Astrocyte (in vitro differentiated cells and primary cell): ENCODE measurements around the gene SLC5A4.

Experiments
- EZH2 ChIP-seq: IDR thresholded peaks from 2 replicates; pipeline ENCODE4 v1.6.1; 2012; ENCODE audit warnings: mild to moderate bottlenecking, low read length, inconsistent platforms; ENCODE audit not compliant: insufficient read depth
- TF ChIP-seq, protein P1 (sequence below): IDR thresholded peaks from 2 replicates; pipeline ENCODE4 v1.5.1; 2011; ENCODE audit warnings: low read depth, mild to moderate bottlenecking, inconsistent platforms, low read length, moderate library complexity; ENCODE audit not compliant: insufficient read depth

DNA sequence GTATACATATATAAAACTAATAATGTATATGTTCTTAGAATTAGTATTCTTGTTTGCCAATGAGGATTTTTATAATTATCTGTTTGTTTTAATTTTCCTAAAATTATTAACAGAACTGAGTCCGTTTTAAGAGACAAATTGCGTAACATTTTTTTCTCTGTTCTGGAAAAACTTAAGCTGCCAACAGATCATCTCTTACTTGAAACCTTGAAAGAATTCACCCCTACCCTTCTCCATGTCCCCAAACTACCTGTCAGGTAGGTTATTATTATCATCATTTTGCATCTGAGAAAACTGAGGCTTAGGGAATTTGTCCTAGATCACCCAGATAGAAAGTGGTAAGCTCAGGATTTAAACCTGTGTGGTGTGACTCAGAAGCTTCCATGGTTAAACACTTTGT is 14.7 kb downstream of the SLC5A4 start:
- TF ChIP-seq, protein P1, sequence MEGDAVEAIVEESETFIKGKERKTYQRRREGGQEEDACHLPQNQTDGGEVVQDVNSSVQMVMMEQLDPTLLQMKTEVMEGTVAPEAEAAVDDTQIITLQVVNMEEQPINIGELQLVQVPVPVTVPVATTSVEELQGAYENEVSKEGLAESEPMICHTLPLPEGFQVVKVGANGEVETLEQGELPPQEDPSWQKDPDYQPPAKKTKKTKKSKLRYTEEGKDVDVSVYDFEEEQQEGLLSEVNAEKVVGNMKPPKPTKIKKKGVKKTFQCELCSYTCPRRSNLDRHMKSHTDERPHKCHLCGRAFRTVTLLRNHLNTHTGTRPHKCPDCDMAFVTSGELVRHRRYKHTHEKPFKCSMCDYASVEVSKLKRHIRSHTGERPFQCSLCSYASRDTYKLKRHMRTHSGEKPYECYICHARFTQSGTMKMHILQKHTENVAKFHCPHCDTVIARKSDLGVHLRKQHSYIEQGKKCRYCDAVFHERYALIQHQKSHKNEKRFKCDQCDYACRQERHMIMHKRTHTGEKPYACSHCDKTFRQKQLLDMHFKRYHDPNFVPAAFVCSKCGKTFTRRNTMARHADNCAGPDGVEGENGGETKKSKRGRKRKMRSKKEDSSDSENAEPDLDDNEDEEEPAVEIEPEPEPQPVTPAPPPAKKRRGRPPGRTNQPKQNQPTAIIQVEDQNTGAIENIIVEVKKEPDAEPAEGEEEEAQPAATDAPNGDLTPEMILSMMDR: no peak
- no peak for TF ChIP-seq EZH2
